ENCODE results near the gene SERPINA12. TPM values are rescaled to one million over a fixed set of nuclear protein-coding genes. Genes with fewer than 3 reads are reported as not detected.

The SERPINA12 gene
- polyA plus RNA-seq, 1 donor (not counting 4 experiments of a cell fraction or from before 2014, with no cell fraction given): 0.26 TPM

DNA sequence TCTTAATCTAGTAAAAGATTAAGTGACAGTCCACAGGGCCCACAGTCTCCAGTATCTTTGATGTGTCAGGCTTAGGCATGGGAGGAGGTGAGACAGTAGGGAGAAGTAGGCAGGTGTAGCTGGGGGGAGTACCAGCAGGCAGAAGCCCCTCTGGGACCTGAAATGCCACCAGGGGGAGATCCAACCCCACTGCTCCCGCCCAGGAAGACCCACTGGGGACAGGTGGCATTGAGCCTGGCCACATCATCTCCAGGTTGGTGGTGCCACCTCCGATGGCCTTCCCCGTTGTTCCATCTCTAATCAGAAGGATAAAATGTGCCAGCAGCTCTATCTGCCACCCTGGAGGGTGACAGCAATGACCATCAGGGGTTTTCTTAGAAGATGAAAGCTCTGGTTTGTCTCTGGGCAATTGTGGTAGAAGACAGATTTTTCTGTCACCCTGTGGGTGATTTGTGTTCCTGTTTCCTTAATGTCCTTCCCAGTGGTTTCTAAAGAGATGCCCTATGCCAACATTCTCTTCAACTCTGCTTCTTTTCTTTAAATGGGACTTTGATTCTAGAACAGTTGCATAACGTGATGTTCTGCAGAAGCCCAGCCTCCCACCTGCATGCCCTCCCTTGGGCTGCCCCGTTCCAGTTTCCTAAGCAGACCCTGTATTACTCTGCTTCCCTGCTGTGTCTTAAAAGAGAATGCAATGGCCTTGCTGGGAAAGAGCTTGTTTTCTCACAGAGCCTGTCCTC is 12.3 kb upstream of the SERPINA12 start:
- Histone ChIP-seq H2AFZ (ENCODE audit: control insufficient read depth, low read length) (no peak overlapping the region), H4K20me1 (ENCODE audit: control insufficient read depth, extremely low read depth, insufficient read depth, low read length) (no peaks in the 10 kb centered on the region), H3K36me3 (ENCODE audit: control insufficient read depth in 2 of 2, extremely low read depth in 1 of 2, insufficient read depth in 2 of 2, low read length in 2 of 2) (no peaks in the 10 kb centered on the region), H3K9ac (ENCODE audit: control insufficient read depth, extremely low read depth, insufficient read depth, low read length) (no peak overlapping the region), H3K79me2 (ENCODE audit: control insufficient read depth, insufficient read depth, low read length) (no peaks in the 10 kb centered on the region), H3K27ac (ENCODE audit: control insufficient read depth, insufficient read depth, low read length) (no peak overlapping the region), H3K27me3 (ENCODE audit: control insufficient read depth, extremely low read depth, insufficient read depth, low read length) (peaks cover 13% of the 10 kb centered on the region), H3K4me2 (ENCODE audit: control insufficient read depth, extremely low read depth, insufficient read depth, low read depth, low read length) (no peak overlapping the region), H3K4me1 (ENCODE audit: control insufficient read depth, extremely low read depth, insufficient read depth, low read length) (no peaks in the 10 kb centered on the region), H3K9me1 (ENCODE audit: control insufficient read depth, extremely low read depth, insufficient read depth, low read length) (no peaks in the 10 kb centered on the region), H3K9me3 (ENCODE audit: control insufficient read depth, low read depth, low read length) (peaks cover 4% of the 10 kb centered on the region), H3K4me3 (ENCODE audit: control insufficient read depth in 2 of 3, extremely low read depth in 1 of 3, insufficient read depth in 2 of 3, low read depth in 1 of 3, low read length in 3 of 3) (no peak overlapping the region)
- no peak for TF ChIP-seq EZH2 (IDR thresholded peaks at IDR 0.05; ENCODE audit: low read length)
- TF ChIP-seq, protein P1, sequence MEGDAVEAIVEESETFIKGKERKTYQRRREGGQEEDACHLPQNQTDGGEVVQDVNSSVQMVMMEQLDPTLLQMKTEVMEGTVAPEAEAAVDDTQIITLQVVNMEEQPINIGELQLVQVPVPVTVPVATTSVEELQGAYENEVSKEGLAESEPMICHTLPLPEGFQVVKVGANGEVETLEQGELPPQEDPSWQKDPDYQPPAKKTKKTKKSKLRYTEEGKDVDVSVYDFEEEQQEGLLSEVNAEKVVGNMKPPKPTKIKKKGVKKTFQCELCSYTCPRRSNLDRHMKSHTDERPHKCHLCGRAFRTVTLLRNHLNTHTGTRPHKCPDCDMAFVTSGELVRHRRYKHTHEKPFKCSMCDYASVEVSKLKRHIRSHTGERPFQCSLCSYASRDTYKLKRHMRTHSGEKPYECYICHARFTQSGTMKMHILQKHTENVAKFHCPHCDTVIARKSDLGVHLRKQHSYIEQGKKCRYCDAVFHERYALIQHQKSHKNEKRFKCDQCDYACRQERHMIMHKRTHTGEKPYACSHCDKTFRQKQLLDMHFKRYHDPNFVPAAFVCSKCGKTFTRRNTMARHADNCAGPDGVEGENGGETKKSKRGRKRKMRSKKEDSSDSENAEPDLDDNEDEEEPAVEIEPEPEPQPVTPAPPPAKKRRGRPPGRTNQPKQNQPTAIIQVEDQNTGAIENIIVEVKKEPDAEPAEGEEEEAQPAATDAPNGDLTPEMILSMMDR (optimal IDR thresholded peaks at IDR 0.05 in 1 of 3, IDR thresholded peaks at IDR 0.05 in 1 of 3, conservative IDR thresholded peaks at IDR 0.05 in 1 of 3; ENCODE audit: extremely low read depth in 1 of 3, insufficient read depth in 2 of 3, low read length in 3 of 3): no peak
- no peak for FAIRE-seq
- dilution Hi-C loops (cut with MboI; ENCODE audit: extremely low pct_ligation_motif_present, low sequenced_read_pairs): no loop called here
- DNase-seq (ENCODE audit: low read depth, low spot score): no peak

DNA sequence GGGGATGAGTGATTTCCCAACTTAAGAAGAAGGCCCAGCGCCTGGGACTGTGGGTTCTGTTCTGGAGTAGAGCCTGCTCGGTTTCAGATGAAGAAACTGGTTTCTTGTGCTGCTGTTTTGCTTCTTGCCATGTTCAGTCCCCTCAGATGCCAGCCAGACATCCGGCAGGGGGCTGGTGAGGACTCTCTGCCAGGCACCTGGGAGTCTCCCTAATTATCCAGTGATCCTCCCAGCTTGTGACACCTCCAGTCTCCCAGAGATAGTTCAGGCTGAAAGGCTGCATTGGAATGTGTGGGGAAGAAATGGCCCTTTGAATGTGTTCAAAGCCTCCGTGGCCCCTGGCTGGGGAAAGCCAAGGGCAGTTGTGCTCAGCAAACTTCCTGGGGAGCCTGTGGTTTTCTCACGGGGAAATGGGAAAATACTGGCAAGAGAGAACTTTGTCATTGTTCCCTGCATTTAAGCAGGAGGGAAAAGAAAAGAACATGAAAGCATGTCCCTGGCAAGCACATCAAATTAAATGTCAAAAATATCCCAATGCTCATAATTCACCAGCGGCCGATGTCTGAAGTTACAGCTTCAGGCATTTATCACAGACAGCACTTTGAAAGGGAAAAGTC is 8.5 kb upstream of the SERPINA12 start:
- Histone ChIP-seq H4K20me1 (ENCODE audit: control insufficient read depth, extremely low read depth, insufficient read depth, low read length) (no peaks in the 10 kb centered on the region), H3K27ac (ENCODE audit: control insufficient read depth, insufficient read depth, low read length) (no peak overlapping the region), H3K27me3 (ENCODE audit: control insufficient read depth, extremely low read depth, insufficient read depth, low read length) (peaks cover 13% of the 10 kb centered on the region), H3K4me1 (ENCODE audit: control insufficient read depth, extremely low read depth, insufficient read depth, low read length) (no peaks in the 10 kb centered on the region), H3K9me1 (ENCODE audit: control insufficient read depth, extremely low read depth, insufficient read depth, low read length) (no peaks in the 10 kb centered on the region), H3K4me3 (ENCODE audit: control insufficient read depth in 2 of 3, extremely low read depth in 1 of 3, insufficient read depth in 2 of 3, low read depth in 1 of 3, low read length in 3 of 3) (no peak overlapping the region), H3K9me3 (ENCODE audit: control insufficient read depth, low read depth, low read length) (peaks cover 4% of the 10 kb centered on the region), H3K9ac (ENCODE audit: control insufficient read depth, extremely low read depth, insufficient read depth, low read length) (no peak overlapping the region), H3K79me2 (ENCODE audit: control insufficient read depth, insufficient read depth, low read length) (no peaks in the 10 kb centered on the region), H3K36me3 (ENCODE audit: control insufficient read depth in 2 of 2, extremely low read depth in 1 of 2, insufficient read depth in 2 of 2, low read length in 2 of 2) (no peaks in the 10 kb centered on the region), H2AFZ (ENCODE audit: control insufficient read depth, low read length) (no peak overlapping the region), H3K4me2 (ENCODE audit: control insufficient read depth, extremely low read depth, insufficient read depth, low read depth, low read length) (no peak overlapping the region)
- no peak for TF ChIP-seq EZH2 (IDR thresholded peaks at IDR 0.05; ENCODE audit: low read length)
- TF ChIP-seq, protein P1 (optimal IDR thresholded peaks at IDR 0.05 in 1 of 3, IDR thresholded peaks at IDR 0.05 in 1 of 3, conservative IDR thresholded peaks at IDR 0.05 in 1 of 3; ENCODE audit: extremely low read depth in 1 of 3, insufficient read depth in 2 of 3, low read length in 3 of 3): no peak
- DNase-seq (ENCODE audit: low read depth, low spot score): no peak
- FAIRE-seq: no peak
- dilution Hi-C loops (cut with MboI; ENCODE audit: extremely low pct_ligation_motif_present, low sequenced_read_pairs): no loop called here

Measured in keratinocyte (primary cell).